ENCODE measurements around the gene SLC15A1.

Gene SLC15A1

GRCh38 chr13:98689347-98689968 is 63.0 kb downstream of the SLC15A1 start:
- Histone ChIP-seq H3K4me2 (ENCODE audit: insufficient read depth, low read length, poor library complexity, severe bottlenecking) (no peak overlapping the region), H3K23ac (ENCODE audit: low read depth, low read length, poor library complexity) (no peak overlapping the region), H2AK5ac (ENCODE audit: low read depth, low read length) (no peak overlapping the region), H3K27ac (replicated peaks; ENCODE audit: low read length) (no peak overlapping the region), H4K8ac (ENCODE audit: low read depth, low read length) (no peak overlapping the region), H3K4ac (ENCODE audit: low read length) (no peak overlapping the region), H2BK5ac (ENCODE audit: low read length) (no peak overlapping the region), H3K14ac (ENCODE audit: low read length) (no peak overlapping the region), H2BK120ac (ENCODE audit: low read depth, low read length) (no peak overlapping the region), H4K91ac (ENCODE audit: low read depth, low read length, poor library complexity) (no peak overlapping the region), H2AFZ (ENCODE audit: low read length) (no peak overlapping the region), H3K79me1 (ENCODE audit: low read depth, low read length) (no peaks in the 10 kb centered on the region), H3K27me3 (ENCODE audit: control insufficient read depth in 3 of 3, insufficient read depth in 3 of 3, low read depth in 1 of 3, low read length in 3 of 3) (peaks cover 0 to 6% (median 0%) of the 10 kb centered on the region in 3 experiments), H2BK12ac (ENCODE audit: low read length) (no peak overlapping the region), H3K9ac (ENCODE audit: low read depth, low read length, poor library complexity) (no peak overlapping the region), H3K9me3 (replicated peaks in 1 of 2; ENCODE audit: control insufficient read depth in 2 of 2, insufficient read depth in 1 of 2, low read depth in 1 of 2, low read length in 2 of 2) (no peaks in the 10 kb centered on the region), H3K36me3 (replicated peaks in 1 of 2; ENCODE audit: control insufficient read depth in 2 of 2, insufficient read depth in 2 of 2, low read length in 2 of 2) (no peaks in the 10 kb centered on the region), H2BK15ac (ENCODE audit: low read length) (no peak overlapping the region), H3K4me3 (ENCODE audit: low read length in 2 of 2) (no peak overlapping the region), H3K18ac (ENCODE audit: low read length) (no peak overlapping the region), H3K4me1 (ENCODE audit: control insufficient read depth in 2 of 2, insufficient read depth in 1 of 2, low read depth in 1 of 2, low read length in 2 of 2) (peaks cover 0 to 7% of the 10 kb centered on the region in 2 donors)
- no CpG with 5 or more reads among the region's 6 CpGs for WGBS, 2 donors (ENCODE audit: extremely low coverage in 2 of 2, insufficient read length in 2 of 2, insufficient replicate concordance in 1 of 2)
- DNase-seq (ENCODE audit: low spot score): no peak

GRCh38 chr13:98688373-98688772 is 64.1 kb downstream of the SLC15A1 start:
- no peak overlapping the region for H3K14ac ChIP-seq (ENCODE audit: low read length)
- H4K8ac ChIP-seq (ENCODE audit: low read depth, low read length): no peak overlapping the region
- H3K36me3 ChIP-seq (replicated peaks in 1 of 2; ENCODE audit: control insufficient read depth in 2 of 2, insufficient read depth in 2 of 2, low read length in 2 of 2): no peaks in the 10 kb centered on the region
- no peak overlapping the region for H2BK5ac ChIP-seq (ENCODE audit: low read length)
- no peak overlapping the region for H2BK120ac ChIP-seq (ENCODE audit: low read depth, low read length)
- no peak overlapping the region for H2AK5ac ChIP-seq (ENCODE audit: low read depth, low read length)
- no peak overlapping the region for H3K27ac ChIP-seq (replicated peaks; ENCODE audit: low read length)
- no peak overlapping the region for H4K91ac ChIP-seq (ENCODE audit: low read depth, low read length, poor library complexity)
- H3K9me3 ChIP-seq (replicated peaks in 1 of 2; ENCODE audit: control insufficient read depth in 2 of 2, insufficient read depth in 1 of 2, low read depth in 1 of 2, low read length in 2 of 2): no peaks in the 10 kb centered on the region
- peaks cover 0 to 6% (median 0%) of the 10 kb centered on the region in 3 experiments for H3K27me3 ChIP-seq (ENCODE audit: control insufficient read depth in 3 of 3, insufficient read depth in 3 of 3, low read depth in 1 of 3, low read length in 3 of 3)
- no CpG with 5 or more reads among the region's 2 CpGs for WGBS, 2 donors (ENCODE audit: extremely low coverage in 2 of 2, insufficient read length in 2 of 2, insufficient replicate concordance in 1 of 2)
- no peak for DNase-seq (ENCODE audit: low spot score)
- no peak overlapping the region for H2BK12ac ChIP-seq (ENCODE audit: low read length)
- H3K79me1 ChIP-seq (ENCODE audit: low read depth, low read length): no peaks in the 10 kb centered on the region
- no peak overlapping the region for H3K4me3 ChIP-seq (ENCODE audit: low read length in 2 of 2)
- H2BK15ac ChIP-seq (ENCODE audit: low read length): no peak overlapping the region
- H3K18ac ChIP-seq (ENCODE audit: low read length): no peak overlapping the region
- H3K9ac ChIP-seq (ENCODE audit: low read depth, low read length, poor library complexity): no peak overlapping the region
- peaks cover 0 to 4% of the 10 kb centered on the region in 2 donors for H3K4me1 ChIP-seq (ENCODE audit: control insufficient read depth in 2 of 2, insufficient read depth in 1 of 2, low read depth in 1 of 2, low read length in 2 of 2)
- H2AFZ ChIP-seq (ENCODE audit: low read length): no peak overlapping the region
- H3K23ac ChIP-seq (ENCODE audit: low read depth, low read length, poor library complexity): no peak overlapping the region
- no peak overlapping the region for H3K4ac ChIP-seq (ENCODE audit: low read length)
- H3K4me2 ChIP-seq (ENCODE audit: insufficient read depth, low read length, poor library complexity, severe bottlenecking): no peak overlapping the region

GRCh38 chr13:98687319-98687718 is 65.2 kb downstream of the SLC15A1 start:
- Histone ChIP-seq H3K79me1 (ENCODE audit: low read depth, low read length) (no peaks in the 10 kb centered on the region), H3K4me2 (ENCODE audit: insufficient read depth, low read length, poor library complexity, severe bottlenecking) (no peak overlapping the region), H3K18ac (ENCODE audit: low read length) (no peak overlapping the region), H2BK5ac (ENCODE audit: low read length) (no peak overlapping the region), H2BK12ac (ENCODE audit: low read length) (no peak overlapping the region), H3K27me3 (ENCODE audit: control insufficient read depth in 3 of 3, insufficient read depth in 3 of 3, low read depth in 1 of 3, low read length in 3 of 3) (peaks cover 0 to 6% (median 0%) of the 10 kb centered on the region in 3 experiments), H2BK15ac (ENCODE audit: low read length) (no peak overlapping the region), H3K4ac (ENCODE audit: low read length) (no peak overlapping the region), H3K23ac (ENCODE audit: low read depth, low read length, poor library complexity) (no peak overlapping the region), H3K4me3 (ENCODE audit: low read length in 2 of 2) (no peak overlapping the region), H3K4me1 (ENCODE audit: control insufficient read depth in 2 of 2, insufficient read depth in 1 of 2, low read depth in 1 of 2, low read length in 2 of 2) (peaks cover 0 to 4% of the 10 kb centered on the region in 2 donors), H3K14ac (ENCODE audit: low read length) (no peak overlapping the region), H4K8ac (ENCODE audit: low read depth, low read length) (no peak overlapping the region), H2AK5ac (ENCODE audit: low read depth, low read length) (no peak overlapping the region), H4K91ac (ENCODE audit: low read depth, low read length, poor library complexity) (no peak overlapping the region), H2AFZ (ENCODE audit: low read length) (no peak overlapping the region), H3K9me3 (replicated peaks in 1 of 2; ENCODE audit: control insufficient read depth in 2 of 2, insufficient read depth in 1 of 2, low read depth in 1 of 2, low read length in 2 of 2) (no peaks in the 10 kb centered on the region), H3K36me3 (replicated peaks in 1 of 2; ENCODE audit: control insufficient read depth in 2 of 2, insufficient read depth in 2 of 2, low read length in 2 of 2) (no peaks in the 10 kb centered on the region), H3K9ac (ENCODE audit: low read depth, low read length, poor library complexity) (no peak overlapping the region), H3K27ac (replicated peaks; ENCODE audit: low read length) (no peak overlapping the region), H2BK120ac (ENCODE audit: low read depth, low read length) (no peak overlapping the region)
- no peak for DNase-seq (ENCODE audit: low spot score)
- no CpG with 5 or more reads among the region's 5 CpGs for WGBS, 2 donors (ENCODE audit: extremely low coverage in 2 of 2, insufficient read length in 2 of 2, insufficient replicate concordance in 1 of 2)

- Histone ChIP-seq H2BK12ac (ENCODE audit: low read length) (no peak overlapping the region), H4K91ac (ENCODE audit: low read depth, low read length, poor library complexity) (no peak overlapping the region), H3K27me3 (ENCODE audit: control insufficient read depth in 3 of 3, insufficient read depth in 3 of 3, low read depth in 1 of 3, low read length in 3 of 3) (peaks cover 0 to 6% (median 0%) of the 10 kb centered on the region in 3 experiments), H3K4me3 (ENCODE audit: low read length in 2 of 2) (no peak overlapping the region), H2BK15ac (ENCODE audit: low read length) (no peak overlapping the region), H3K4me2 (ENCODE audit: insufficient read depth, low read length, poor library complexity, severe bottlenecking) (no peak overlapping the region), H3K18ac (ENCODE audit: low read length) (peak overlapping the region; percentile 60), H2AK5ac (ENCODE audit: low read depth, low read length) (no peak overlapping the region), H3K23ac (ENCODE audit: low read depth, low read length, poor library complexity) (no peak overlapping the region), H3K4me1 (ENCODE audit: control insufficient read depth in 2 of 2, insufficient read depth in 1 of 2, low read depth in 1 of 2, low read length in 2 of 2) (peaks cover 0 to 4% of the 10 kb centered on the region in 2 donors), H2BK120ac (ENCODE audit: low read depth, low read length) (no peak overlapping the region), H2AFZ (ENCODE audit: low read length) (no peak overlapping the region), H2BK5ac (ENCODE audit: low read length) (no peak overlapping the region), H3K4ac (ENCODE audit: low read length) (no peak overlapping the region), H3K9me3 (replicated peaks in 1 of 2; ENCODE audit: control insufficient read depth in 2 of 2, insufficient read depth in 1 of 2, low read depth in 1 of 2, low read length in 2 of 2) (no peaks in the 10 kb centered on the region), H3K9ac (ENCODE audit: low read depth, low read length, poor library complexity) (no peak overlapping the region), H3K79me1 (ENCODE audit: low read depth, low read length) (no peaks in the 10 kb centered on the region), H3K27ac (replicated peaks; ENCODE audit: low read length) (no peak overlapping the region), H3K14ac (ENCODE audit: low read length) (no peak overlapping the region), H3K36me3 (replicated peaks in 1 of 2; ENCODE audit: control insufficient read depth in 2 of 2, insufficient read depth in 2 of 2, low read length in 2 of 2) (no peaks in the 10 kb centered on the region), H4K8ac (ENCODE audit: low read depth, low read length) (peak overlapping the region; percentile 66)
- DNase-seq (ENCODE audit: low spot score): no peak
- no CpG with 5 or more reads among the region's 9 CpGs for WGBS, 2 donors (ENCODE audit: extremely low coverage in 2 of 2, insufficient read length in 2 of 2, insufficient replicate concordance in 1 of 2)
Measured at GRCh38 chr13:98686270-98686669, 66.2 kb downstream of the SLC15A1 start.
